Measurements from ENCODE around the gene RBM28. TPM values are rescaled to one million over a fixed set of nuclear protein-coding genes. Genes with fewer than 3 reads are reported as not detected.

Gene RBM28
- total RNA-seq, 4 donors from 2014 or later: 9.0 to 341 (median 34.2) TPM

- H3K27ac ChIP-seq: no peak overlapping the region
- no peak for TF ChIP-seq POLR2AphosphoS5 (IDR thresholded peaks at IDR 0.05)
- TF ChIP-seq CTCF (IDR thresholded peaks at IDR 0.05): peak; percentile 73 to 84 (median 80)
- TF ChIP-seq POLR2A (IDR thresholded peaks at IDR 0.05): no peak
- TF ChIP-seq EP300 (IDR thresholded peaks at IDR 0.05; ENCODE audit: low read depth): no peak
- peak; percentile 75 for DNase-seq
- peaks cover 8% of the 10 kb centered on the region for H3K27me3 ChIP-seq
- 30 to 67% methylated on average over 2 to 24 of the region's 24 CpGs for WGBS, 2 donors (ENCODE audit: low coverage in 1 of 2)
- no peaks in the 10 kb centered on the region for H3K9me3 ChIP-seq
- H3K4me3 ChIP-seq: no peak overlapping the region
- no peaks in the 10 kb centered on the region for H3K36me3 ChIP-seq
- in situ Hi-C loops (cut with MboI; ENCODE audit: low pct_ligation_motif_present in 1 of 4, low pct_unique_long_range_greater_than_20kb in 1 of 4, low sequenced_read_pairs in 3 of 4) (no loop called here), intact Hi-C loops (cut with DNase I; ENCODE audit: low total_unique reads) (loop anchor here (2.0 kb wide), 1 partner anchor 41 kb away; no protein-coding TSS in a partner anchor)
- H3K4me1 ChIP-seq: peaks cover 0 to 6% (median 1%) of the 10 kb centered on the region in 4 donors
Measured at GRCh38 chr7:128387216-128388144, 43.8 kb upstream of the RBM28 start.

- Histone ChIP-seq H3K36me3 (no peaks in the 10 kb centered on the region), H3K4me1 (peaks cover 0 to 6% (median 1%) of the 10 kb centered on the region in 4 donors), H3K4me3 (no peak overlapping the region), H3K27me3 (peaks cover 8% of the 10 kb centered on the region), H3K9me3 (no peaks in the 10 kb centered on the region), H3K27ac (no peak overlapping the region)
- whole genome bisulfite sequencing, 2 donors (ENCODE audit: low coverage in 1 of 2): 87% methylated on average over 3 to 4 of the region's 4 CpGs
- TF ChIP-seq EP300 (IDR thresholded peaks at IDR 0.05; ENCODE audit: low read depth) (no peak), POLR2A (IDR thresholded peaks at IDR 0.05) (no peak), CTCF (IDR thresholded peaks at IDR 0.05) (no peak), POLR2AphosphoS5 (IDR thresholded peaks at IDR 0.05) (no peak)
- in situ Hi-C loops (cut with MboI; ENCODE audit: low pct_ligation_motif_present in 1 of 4, low pct_unique_long_range_greater_than_20kb in 1 of 4, low sequenced_read_pairs in 3 of 4) (no loop called here), intact Hi-C loops (cut with DNase I; ENCODE audit: low total_unique reads) (no loop called here)
- DNase-seq: no peak
Measured at GRCh38 chr7:128385988-128386925, 42.5 kb upstream of the RBM28 start.

DNA sequence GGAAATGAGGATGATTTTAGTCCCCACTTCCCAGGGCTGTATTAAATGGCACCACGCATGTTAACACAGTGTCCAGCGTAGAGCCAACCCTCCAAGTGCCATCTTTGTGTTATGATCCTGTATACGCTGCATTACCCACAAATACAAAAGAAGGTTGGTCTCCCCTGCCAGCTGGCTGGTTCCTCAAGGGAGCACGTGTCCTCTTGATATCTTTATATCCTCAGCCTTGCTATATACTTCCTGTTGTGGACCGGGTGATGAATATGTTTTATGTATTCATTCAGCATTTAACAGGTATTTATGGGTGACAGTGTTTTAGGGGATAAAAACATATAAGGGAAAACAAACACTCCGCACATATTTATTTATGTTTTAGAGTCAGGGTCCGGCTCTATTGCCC is 41.0 kb upstream of the RBM28 start:
- TF ChIP-seq EP300 (IDR thresholded peaks at IDR 0.05; ENCODE audit: low read depth) (no peak), POLR2A (IDR thresholded peaks at IDR 0.05) (no peak), POLR2AphosphoS5 (IDR thresholded peaks at IDR 0.05) (no peak), CTCF (IDR thresholded peaks at IDR 0.05) (no peak)
- peaks cover 0 to 6% (median 1%) of the 10 kb centered on the region in 4 donors for H3K4me1 ChIP-seq
- no peaks in the 10 kb centered on the region for H3K9me3 ChIP-seq
- H3K4me3 ChIP-seq: no peak overlapping the region
- peaks cover 8% of the 10 kb centered on the region for H3K27me3 ChIP-seq
- H3K27ac ChIP-seq: no peak overlapping the region
- intact Hi-C loops (cut with DNase I; ENCODE audit: low total_unique reads) (no loop called here), in situ Hi-C loops (cut with MboI; ENCODE audit: low pct_ligation_motif_present in 1 of 4, low pct_unique_long_range_greater_than_20kb in 1 of 4, low sequenced_read_pairs in 3 of 4) (no loop called here)
- WGBS, 2 donors (ENCODE audit: low coverage in 1 of 2): 33 to 71% methylated on average over 2 to 7 of the region's 7 CpGs
- DNase-seq: no peak
- H3K36me3 ChIP-seq: no peaks in the 10 kb centered on the region

- TF ChIP-seq CTCF (IDR thresholded peaks at IDR 0.05): no peak
- no peak for TF ChIP-seq POLR2A (IDR thresholded peaks at IDR 0.05)
- no peak for TF ChIP-seq EP300 (IDR thresholded peaks at IDR 0.05; ENCODE audit: low read depth)
- TF ChIP-seq POLR2AphosphoS5 (IDR thresholded peaks at IDR 0.05): no peak
- Histone ChIP-seq H3K27ac (no peak overlapping the region), H3K4me3 (no peak overlapping the region), H3K27me3 (peaks cover 8% of the 10 kb centered on the region), H3K36me3 (no peaks in the 10 kb centered on the region), H3K9me3 (no peaks in the 10 kb centered on the region), H3K4me1 (peaks cover 0 to 6% (median 1%) of the 10 kb centered on the region in 4 donors)
- WGBS, 2 donors (ENCODE audit: low coverage in 1 of 2): 80 to 81% methylated on average over 2 to 3 of the region's 3 CpGs
- intact Hi-C loops (cut with DNase I; ENCODE audit: low total_unique reads): no loop called here
- in situ Hi-C loops (cut with MboI; ENCODE audit: low pct_ligation_motif_present in 1 of 4, low pct_unique_long_range_greater_than_20kb in 1 of 4, low sequenced_read_pairs in 3 of 4): no loop called here
- DNase-seq: no peak
Measured at GRCh38 chr7:128383776-128384175, 40.1 kb upstream of the RBM28 start.

Data from transverse colon (tissue), 4 donors.